Measurements from ENCODE around the gene SIK3.

SIK3 gene

GRCh38 chr11:116936754-116937446 lies 161.3 kb downstream of the SIK3 start:
- 100% methylated on average over 1 of the region's 3 CpGs for WGBS (ENCODE audit: extremely low coverage, insufficient coverage, low lambda C conversion rate)
- no peak overlapping the region for H2AK5ac ChIP-seq (ENCODE audit: low read length)

GRCh38 chr11:116935514-116935913 lies 162.7 kb downstream of the SIK3 start:
- Histone ChIP-seq H2AK5ac (ENCODE audit: low read length) (no peak overlapping the region), H3K23ac (ENCODE audit: low read length) (no peak overlapping the region), H3K56ac (ENCODE audit: low read length) (no peak overlapping the region), H3K18ac (ENCODE audit: low read length) (no peak overlapping the region), H3K79me2 (ENCODE audit: control insufficient read depth, insufficient read depth, low read length) (no peaks in the 10 kb centered on the region), H2BK120ac (ENCODE audit: low read depth, low read length) (no peak overlapping the region), H3K9ac (ENCODE audit: low read length) (no peak overlapping the region), H4K8ac (ENCODE audit: low read depth, low read length) (no peak overlapping the region), H4K5ac (ENCODE audit: low read length) (no peak overlapping the region), H3K27me3 (ENCODE audit: insufficient read depth, low read length, poor library complexity) (no peaks in the 10 kb centered on the region), H3K27ac (ENCODE audit: low read depth, low read length) (no peak overlapping the region), H3K4me1 (ENCODE audit: control insufficient read depth, low read depth, low read length) (no peaks in the 10 kb centered on the region), H3K4ac (ENCODE audit: low read depth, low read length) (no peak overlapping the region), H2BK15ac (replicated peaks; ENCODE audit: low read depth) (no peak overlapping the region), H2BK5ac (ENCODE audit: low read length) (no peak overlapping the region), H3K79me1 (ENCODE audit: low read length) (no peaks in the 10 kb centered on the region), H3K4me3 (ENCODE audit: low read length) (no peak overlapping the region), H3K4me2 (ENCODE audit: low read length) (no peak overlapping the region), H3K36me3 (ENCODE audit: control insufficient read depth, insufficient read depth, low read length) (peaks cover 2% of the 10 kb centered on the region)
- DNase-seq, result no peak
- WGBS (ENCODE audit: extremely low coverage, insufficient coverage, low lambda C conversion rate), result no CpG with 5 or more reads among the region's 1 CpG

More at GRCh38 chr11:116936754-116937446, 161.3 kb downstream of the SIK3 start:
- Histone ChIP-seq H3K36me3 (ENCODE audit: control insufficient read depth, insufficient read depth, low read length) (peaks cover 2% of the 10 kb centered on the region), H3K18ac (ENCODE audit: low read length) (no peak overlapping the region), H3K4me3 (ENCODE audit: low read length) (no peak overlapping the region), H3K9ac (ENCODE audit: low read length) (no peak overlapping the region), H3K56ac (ENCODE audit: low read length) (no peak overlapping the region), H4K8ac (ENCODE audit: low read depth, low read length) (no peak overlapping the region), H3K4ac (ENCODE audit: low read depth, low read length) (no peak overlapping the region), H2BK15ac (replicated peaks; ENCODE audit: low read depth) (no peak overlapping the region), H3K79me2 (ENCODE audit: control insufficient read depth, insufficient read depth, low read length) (no peaks in the 10 kb centered on the region), H2BK120ac (ENCODE audit: low read depth, low read length) (no peak overlapping the region), H2BK5ac (ENCODE audit: low read length) (no peak overlapping the region), H3K27me3 (ENCODE audit: insufficient read depth, low read length, poor library complexity) (no peaks in the 10 kb centered on the region), H3K23ac (ENCODE audit: low read length) (no peak overlapping the region), H3K27ac (ENCODE audit: low read depth, low read length) (no peak overlapping the region), H3K4me2 (ENCODE audit: low read length) (no peak overlapping the region), H4K5ac (ENCODE audit: low read length) (no peak overlapping the region), H3K4me1 (ENCODE audit: control insufficient read depth, low read depth, low read length) (no peaks in the 10 kb centered on the region), H3K79me1 (ENCODE audit: low read length) (no peaks in the 10 kb centered on the region)
- DNase-seq, result no peak

GRCh38 chr11:116935089-116935488 lies 163.1 kb downstream of the SIK3 start:
- Histone ChIP-seq H3K79me2 (ENCODE audit: control insufficient read depth, insufficient read depth, low read length) (no peaks in the 10 kb centered on the region), H3K4ac (ENCODE audit: low read depth, low read length) (no peak overlapping the region), H3K4me3 (ENCODE audit: low read length) (no peak overlapping the region), H3K27me3 (ENCODE audit: insufficient read depth, low read length, poor library complexity) (no peaks in the 10 kb centered on the region), H3K36me3 (ENCODE audit: control insufficient read depth, insufficient read depth, low read length) (peaks cover 2% of the 10 kb centered on the region), H3K4me2 (ENCODE audit: low read length) (no peak overlapping the region), H3K18ac (ENCODE audit: low read length) (no peak overlapping the region), H4K8ac (ENCODE audit: low read depth, low read length) (no peak overlapping the region), H3K79me1 (ENCODE audit: low read length) (no peaks in the 10 kb centered on the region), H3K4me1 (ENCODE audit: control insufficient read depth, low read depth, low read length) (no peaks in the 10 kb centered on the region), H4K5ac (ENCODE audit: low read length) (no peak overlapping the region), H2BK120ac (ENCODE audit: low read depth, low read length) (no peak overlapping the region), H3K27ac (ENCODE audit: low read depth, low read length) (no peak overlapping the region), H2AK5ac (ENCODE audit: low read length) (no peak overlapping the region), H3K9ac (ENCODE audit: low read length) (no peak overlapping the region), H2BK15ac (replicated peaks; ENCODE audit: low read depth) (no peak overlapping the region), H3K23ac (ENCODE audit: low read length) (no peak overlapping the region), H2BK5ac (ENCODE audit: low read length) (no peak overlapping the region), H3K56ac (ENCODE audit: low read length) (no peak overlapping the region)
- DNase-seq, result no peak
- no CpG with 5 or more reads among the region's 1 CpG for WGBS (ENCODE audit: extremely low coverage, insufficient coverage, low lambda C conversion rate)

- Histone ChIP-seq H3K4me1 (ENCODE audit: control insufficient read depth, low read depth, low read length) (no peaks in the 10 kb centered on the region), H2AK5ac (ENCODE audit: low read length) (no peak overlapping the region), H3K36me3 (ENCODE audit: control insufficient read depth, insufficient read depth, low read length) (peaks cover 2% of the 10 kb centered on the region), H3K4me3 (ENCODE audit: low read length) (no peak overlapping the region), H4K5ac (ENCODE audit: low read length) (no peak overlapping the region), H3K9ac (ENCODE audit: low read length) (no peak overlapping the region), H2BK15ac (replicated peaks; ENCODE audit: low read depth) (no peak overlapping the region), H2BK5ac (ENCODE audit: low read length) (no peak overlapping the region), H4K8ac (ENCODE audit: low read depth, low read length) (no peak overlapping the region), H3K27me3 (ENCODE audit: insufficient read depth, low read length, poor library complexity) (no peaks in the 10 kb centered on the region), H3K18ac (ENCODE audit: low read length) (no peak overlapping the region), H3K56ac (ENCODE audit: low read length) (no peak overlapping the region), H2BK120ac (ENCODE audit: low read depth, low read length) (no peak overlapping the region), H3K27ac (ENCODE audit: low read depth, low read length) (no peak overlapping the region), H3K4ac (ENCODE audit: low read depth, low read length) (no peak overlapping the region), H3K79me1 (ENCODE audit: low read length) (no peaks in the 10 kb centered on the region), H3K23ac (ENCODE audit: low read length) (no peak overlapping the region), H3K4me2 (ENCODE audit: low read length) (no peak overlapping the region), H3K79me2 (ENCODE audit: control insufficient read depth, insufficient read depth, low read length) (no peaks in the 10 kb centered on the region)
- no peak for DNase-seq
- 100% methylated on average over 1 of the region's 3 CpGs for WGBS (ENCODE audit: extremely low coverage, insufficient coverage, low lambda C conversion rate)
Measured at GRCh38 chr11:116933961-116934360, 164.3 kb downstream of the SIK3 start.

- H3K18ac ChIP-seq (ENCODE audit: low read length), result no peak overlapping the region
- no peak overlapping the region for H4K8ac ChIP-seq (ENCODE audit: low read depth, low read length)
- WGBS (ENCODE audit: extremely low coverage, insufficient coverage, low lambda C conversion rate), result no CpG with 5 or more reads among the region's 7 CpGs
- no peak overlapping the region for H2BK15ac ChIP-seq (replicated peaks; ENCODE audit: low read depth)
- no peak overlapping the region for H3K9ac ChIP-seq (ENCODE audit: low read length)
- H3K4me3 ChIP-seq (ENCODE audit: low read length), result no peak overlapping the region
- no peaks in the 10 kb centered on the region for H3K27me3 ChIP-seq (ENCODE audit: insufficient read depth, low read length, poor library complexity)
- no peak overlapping the region for H2AK5ac ChIP-seq (ENCODE audit: low read length)
- no peak overlapping the region for H2BK5ac ChIP-seq (ENCODE audit: low read length)
- DNase-seq, result no peak
- no peak overlapping the region for H3K23ac ChIP-seq (ENCODE audit: low read length)
- H3K4ac ChIP-seq (ENCODE audit: low read depth, low read length), result no peak overlapping the region
- no peak overlapping the region for H4K5ac ChIP-seq (ENCODE audit: low read length)
- no peak overlapping the region for H3K56ac ChIP-seq (ENCODE audit: low read length)
- H3K4me1 ChIP-seq (ENCODE audit: control insufficient read depth, low read depth, low read length), result no peaks in the 10 kb centered on the region
- H3K79me1 ChIP-seq (ENCODE audit: low read length), result no peaks in the 10 kb centered on the region
- no peak overlapping the region for H3K27ac ChIP-seq (ENCODE audit: low read depth, low read length)
- no peaks in the 10 kb centered on the region for H3K79me2 ChIP-seq (ENCODE audit: control insufficient read depth, insufficient read depth, low read length)
- no peak overlapping the region for H2BK120ac ChIP-seq (ENCODE audit: low read depth, low read length)
- peaks cover 2% of the 10 kb centered on the region for H3K36me3 ChIP-seq (ENCODE audit: control insufficient read depth, insufficient read depth, low read length)
- H3K4me2 ChIP-seq (ENCODE audit: low read length), result no peak overlapping the region
Measured at GRCh38 chr11:116932181-116932580, 166.0 kb downstream of the SIK3 start.

Measured in mesendoderm (in vitro differentiated cells).